Hematopoietic multipotent progenitor cell treated with erythropoietin and hydrocortisone succinate and interleukin-3 and kit ligand, for 15 days (in vitro differentiated cells): Measurements from ENCODE around the gene LRRC8E.

Experiments
- DNase-seq: peaks from one replicate; pipeline ENCODE4 v3.0.0-alpha.2; 2015; ENCODE audit warnings: low spot score

The LRRC8E gene

GRCh38 chr19:7932276-7932929 lies 44.1 kb downstream of the LRRC8E start:
- no peak for DNase-seq

DNA sequence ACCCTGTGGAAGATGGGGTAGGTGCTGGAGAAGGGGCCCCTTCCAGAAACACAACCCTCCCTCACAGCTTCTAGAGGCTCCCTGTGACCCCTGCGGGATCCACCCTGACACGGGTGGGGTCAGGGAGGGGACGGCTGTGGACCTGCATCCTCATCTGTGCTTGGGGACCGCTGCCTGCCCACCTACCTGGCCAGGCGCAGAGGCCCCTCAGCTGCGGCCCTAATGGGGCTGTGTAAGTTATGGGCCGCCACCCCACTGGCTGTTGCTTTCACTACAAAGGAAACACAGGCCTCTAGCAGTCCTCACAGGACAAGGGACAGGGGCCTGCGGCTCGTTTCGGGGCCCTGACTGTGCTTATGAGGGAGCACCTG lies 44.6 kb downstream of the LRRC8E start:
- no peak for DNase-seq

DNA sequence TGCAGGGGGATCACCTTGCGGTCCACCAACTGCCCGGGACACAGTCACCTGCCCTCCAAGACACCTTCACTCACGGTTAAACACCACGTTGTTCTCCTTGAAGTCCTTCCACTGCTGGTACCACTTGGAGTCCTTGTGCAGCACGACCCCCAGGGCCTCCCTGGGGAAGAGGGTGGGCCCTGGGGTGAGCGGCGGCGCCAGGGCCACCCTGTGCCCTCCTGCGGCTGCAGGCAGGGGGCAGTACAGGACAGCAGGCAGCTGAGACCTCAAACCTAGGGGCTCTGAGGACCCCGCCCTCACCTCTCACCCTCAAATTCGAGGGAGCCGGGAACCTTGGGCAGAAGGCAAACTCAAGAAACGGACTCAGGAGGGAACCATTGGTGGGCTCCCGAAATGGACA lies 45.1 kb downstream of the LRRC8E start:
- DNase-seq = no peak

DNA sequence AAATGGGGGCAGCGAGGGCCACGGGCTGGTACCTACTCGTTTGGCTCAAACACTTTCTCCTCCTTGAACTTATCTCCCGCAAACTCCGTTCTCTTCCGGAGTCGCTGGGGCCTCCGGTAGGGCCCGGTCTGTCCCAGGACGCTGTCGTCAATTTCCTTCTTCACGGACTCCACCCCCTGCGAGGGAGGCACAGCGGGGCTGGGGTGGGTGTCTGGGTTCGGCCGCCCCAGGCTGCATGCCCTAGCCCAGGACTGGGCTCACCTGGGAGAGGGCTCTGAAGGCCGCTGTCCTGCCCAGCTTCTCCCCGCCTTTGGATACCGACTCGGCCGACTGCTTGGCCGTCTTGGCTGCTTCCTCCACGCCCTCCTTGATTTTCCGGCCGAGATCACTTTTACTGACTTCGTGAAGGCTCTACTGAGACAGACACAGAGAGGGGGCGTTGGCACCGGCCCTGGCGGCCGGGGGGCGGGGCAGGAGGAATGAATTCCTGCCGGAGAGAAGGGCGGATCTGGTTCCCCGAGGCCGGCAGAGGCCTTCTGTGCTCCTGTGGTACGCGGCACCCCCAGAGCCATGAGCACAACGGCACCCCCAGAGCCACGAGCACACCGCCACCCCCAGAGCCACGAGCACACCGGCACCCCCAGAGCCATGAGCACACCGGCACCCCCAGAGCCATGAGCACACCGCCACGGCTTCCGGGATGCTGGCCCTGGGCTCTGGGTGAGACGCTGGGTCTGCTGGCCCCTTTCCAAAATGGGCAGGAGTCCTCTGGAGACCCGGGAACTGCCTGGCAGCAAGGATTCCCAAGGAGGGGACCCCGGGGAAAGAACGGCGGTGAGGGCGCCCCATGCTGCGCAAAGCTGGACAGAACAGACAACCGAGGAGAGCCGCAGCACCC lies 45.8 kb downstream of the LRRC8E start:
- no peak for DNase-seq

DNA sequence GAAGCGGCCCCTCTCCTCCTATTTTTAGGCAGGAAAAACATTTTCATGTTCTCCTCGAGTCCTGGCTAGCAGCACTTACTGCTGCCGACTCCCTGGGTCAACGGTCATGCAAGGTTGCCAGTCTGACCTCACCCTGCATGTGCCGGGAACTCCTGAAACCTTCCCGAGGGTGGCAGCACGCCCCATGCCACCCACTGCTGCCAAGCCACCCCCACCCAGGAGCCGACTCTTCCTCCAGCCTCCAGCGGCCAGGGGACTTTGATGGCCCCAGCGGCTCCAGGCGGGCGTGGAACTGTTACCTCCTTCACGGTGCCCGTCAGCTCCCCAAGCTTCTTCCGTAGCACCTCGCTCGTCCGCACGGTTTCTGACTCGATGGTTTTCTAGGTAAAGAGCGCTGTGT lies 46.5 kb downstream of the LRRC8E start:
- no peak for DNase-seq

DNA sequence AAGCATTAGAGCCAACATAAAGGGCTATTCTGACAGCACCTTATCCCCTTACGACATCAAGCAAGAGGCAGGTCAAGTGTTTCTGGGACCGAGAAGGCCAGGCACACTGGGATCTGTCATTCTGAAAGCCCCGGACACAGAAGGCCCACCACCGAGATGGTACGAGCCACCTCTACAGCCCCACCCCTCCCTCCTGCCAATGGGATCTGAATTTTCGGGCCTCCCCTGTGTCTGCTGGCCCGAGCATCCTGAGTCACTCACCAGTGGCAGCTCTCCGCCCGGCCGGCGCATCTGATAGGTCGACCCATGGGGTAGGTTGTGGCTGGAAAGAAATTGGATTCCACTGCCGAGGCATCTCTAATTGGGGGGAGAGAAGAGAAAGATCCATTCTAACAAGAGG lies 52.5 kb downstream of the LRRC8E start:
- no peak for DNase-seq

DNA sequence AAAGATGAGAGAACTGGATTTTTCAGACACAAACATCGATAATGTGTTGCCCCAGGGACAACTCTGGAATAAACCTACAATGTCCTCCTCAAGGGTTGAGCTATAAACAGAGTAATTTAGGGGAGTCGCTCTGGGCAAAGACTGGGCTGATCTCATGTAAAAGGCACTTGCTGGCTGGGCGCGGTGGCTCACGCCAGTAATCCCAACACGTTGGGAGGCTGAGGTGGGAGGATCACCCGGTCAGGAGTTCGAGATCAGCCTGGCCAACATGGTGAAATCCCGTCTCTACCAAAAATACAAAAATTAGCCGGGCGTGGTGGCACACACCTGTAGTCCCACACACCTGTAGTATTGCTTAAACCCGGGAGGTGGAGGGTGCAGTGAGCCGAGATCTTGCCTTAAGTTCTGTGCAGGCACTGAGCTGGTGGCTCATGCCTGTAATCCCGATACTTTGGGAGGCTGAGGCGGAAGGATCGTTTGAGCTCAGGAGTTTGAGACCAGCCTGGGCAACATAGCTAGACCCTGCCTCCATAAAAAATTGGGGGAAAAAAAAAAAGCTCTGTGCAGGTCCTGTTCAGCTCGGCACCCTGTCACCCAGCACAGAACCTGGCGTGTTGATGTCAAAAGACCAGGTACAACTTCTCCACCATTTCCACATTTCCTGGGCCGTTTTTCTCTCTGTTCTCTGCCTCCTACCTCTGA lies 53.7 kb downstream of the LRRC8E start:
- DNase-seq = no peak

DNA sequence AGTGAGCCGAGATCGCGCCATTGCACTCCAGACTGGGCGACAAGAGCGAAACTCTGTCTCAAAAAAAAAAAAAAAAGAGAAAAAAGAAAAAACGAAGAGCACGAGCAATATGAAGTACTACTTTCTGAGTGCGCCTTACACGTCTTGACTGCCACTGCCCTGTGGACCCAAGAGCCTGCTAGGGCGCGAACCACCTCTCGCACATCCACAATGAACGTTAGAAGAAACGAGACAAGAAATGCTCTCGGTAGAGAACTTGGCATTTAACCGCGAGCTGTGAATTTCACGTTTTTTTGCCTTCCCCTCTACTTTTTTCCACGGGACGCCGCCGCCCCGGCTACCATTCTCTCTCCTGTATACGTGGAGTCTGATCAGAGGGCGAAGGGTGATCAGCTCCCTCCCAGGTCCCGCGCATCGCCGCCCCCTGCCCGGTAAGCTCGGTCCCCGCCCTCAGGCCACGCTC lies 54.7 kb downstream of the LRRC8E start:
- peak; percentile 25 for DNase-seq

- peak; percentile 100 for DNase-seq
Observed at GRCh38 chr19:7943444-7944176, 55.3 kb downstream of the LRRC8E start, which contains the start of gene TIMM44. TSS of gene TIMM44 (minus strand) at chr19:7943666. CDS start at chr19:7943651, 15 bp downstream.

DNA sequence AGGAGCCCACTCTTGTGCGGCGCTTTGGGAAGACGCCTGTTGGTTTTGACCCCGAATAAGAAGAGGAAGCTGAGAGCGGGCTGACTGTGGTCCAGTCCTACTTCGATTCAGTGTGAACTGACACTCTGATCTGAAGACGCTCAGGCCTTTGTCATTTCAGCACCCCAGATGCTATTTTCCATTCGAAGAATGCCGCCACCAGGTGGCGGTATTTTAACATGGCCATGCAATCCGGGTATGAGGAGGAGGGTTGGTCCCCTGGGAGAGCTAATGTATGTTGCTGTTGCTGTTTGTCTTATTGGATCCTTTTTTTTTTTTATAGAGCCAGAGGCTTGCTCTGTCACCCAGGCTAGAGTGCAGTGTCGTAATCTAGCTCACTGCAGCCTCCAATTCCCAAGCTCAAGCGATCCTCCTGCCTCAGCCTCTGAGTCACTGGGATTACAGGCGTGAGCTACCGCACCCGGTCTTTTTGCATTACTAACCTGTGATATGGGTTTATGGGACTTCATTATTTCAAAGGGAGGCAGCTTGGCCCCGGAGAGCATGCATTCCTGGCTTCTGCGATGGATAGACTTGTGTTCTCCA lies 56.0 kb downstream of the LRRC8E start:
- DNase-seq = peak; percentile 90

DNA sequence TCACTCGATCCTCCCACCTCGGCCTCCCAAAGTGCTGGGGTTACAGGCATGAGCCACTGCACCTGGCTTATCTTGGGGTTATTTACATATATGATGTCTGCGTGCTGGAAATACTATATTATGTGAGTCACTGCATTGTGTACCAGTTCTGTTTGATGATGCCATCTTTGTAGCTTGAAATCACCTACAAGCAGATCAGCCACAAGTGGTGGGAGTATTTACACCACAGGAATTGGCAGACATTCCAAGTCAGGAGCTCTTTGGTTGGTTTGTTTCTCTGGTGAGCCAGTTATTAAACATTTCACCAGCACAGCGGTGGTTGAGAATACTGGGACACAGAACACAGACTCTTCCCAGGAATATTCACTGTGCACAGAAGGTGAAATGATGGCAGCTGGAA lies 59.6 kb downstream of the LRRC8E start:
- DNase-seq = no peak
